ENCODE measurements around the gene TCF12.

TCF12 gene

GRCh38 chr15:57253500-57253899, 335.1 kb downstream of the TCF12 start:
- Mint-ChIP-seq H3K4me1 (ENCODE audit: low read depth) (no peaks in the 10 kb centered on the region), H3K36me3 (ENCODE audit: low read depth) (peaks cover 61% of the 10 kb centered on the region), H3K9me3 (no peaks in the 10 kb centered on the region), H3K27me3 (no peaks in the 10 kb centered on the region), H3K4me3 (no peak overlapping the region), H3K27ac (no peak overlapping the region)
- DNase-seq = no peak

GRCh38 chr15:57255751-57256341, 337.4 kb downstream of the TCF12 start:
- no peaks in the 10 kb centered on the region for H3K4me1 Mint-ChIP-seq (ENCODE audit: low read depth)
- no peaks in the 10 kb centered on the region for H3K27me3 Mint-ChIP-seq
- no peak overlapping the region for H3K27ac Mint-ChIP-seq
- H3K36me3 Mint-ChIP-seq (ENCODE audit: low read depth) = peaks cover 70% of the 10 kb centered on the region
- no peak overlapping the region for H3K4me3 Mint-ChIP-seq
- H3K9me3 Mint-ChIP-seq = no peaks in the 10 kb centered on the region
- no peak for DNase-seq

GRCh38 chr15:57256939-57257338, 338.5 kb downstream of the TCF12 start:
- no peaks in the 10 kb centered on the region for H3K4me1 Mint-ChIP-seq (ENCODE audit: low read depth)
- no peak overlapping the region for H3K27ac Mint-ChIP-seq
- no peaks in the 10 kb centered on the region for H3K9me3 Mint-ChIP-seq
- no peak for DNase-seq
- no peaks in the 10 kb centered on the region for H3K27me3 Mint-ChIP-seq
- peaks cover 65% of the 10 kb centered on the region for H3K36me3 Mint-ChIP-seq (ENCODE audit: low read depth)
- H3K4me3 Mint-ChIP-seq = no peak overlapping the region

- no peak for DNase-seq
- Mint-ChIP-seq H3K27me3 (no peaks in the 10 kb centered on the region), H3K4me1 (ENCODE audit: low read depth) (no peaks in the 10 kb centered on the region), H3K27ac (no peak overlapping the region), H3K36me3 (ENCODE audit: low read depth) (peaks cover 63% of the 10 kb centered on the region), H3K9me3 (no peaks in the 10 kb centered on the region), H3K4me3 (no peak overlapping the region)
Measured at GRCh38 chr15:57259568-57260040, 341.2 kb downstream of the TCF12 start.

GRCh38 chr15:57263520-57263919, 345.1 kb downstream of the TCF12 start:
- Mint-ChIP-seq H3K4me3 (no peak overlapping the region), H3K9me3 (no peaks in the 10 kb centered on the region), H3K4me1 (ENCODE audit: low read depth) (no peaks in the 10 kb centered on the region), H3K27ac (no peak overlapping the region), H3K36me3 (ENCODE audit: low read depth) (peaks cover 57% of the 10 kb centered on the region), H3K27me3 (no peaks in the 10 kb centered on the region)
- no peak for DNase-seq

- H3K4me3 Mint-ChIP-seq = no peak overlapping the region
- H3K36me3 Mint-ChIP-seq (ENCODE audit: low read depth) = peaks cover 81% of the 10 kb centered on the region
- H3K9me3 Mint-ChIP-seq = no peaks in the 10 kb centered on the region
- no peak overlapping the region for H3K27ac Mint-ChIP-seq
- no peaks in the 10 kb centered on the region for H3K4me1 Mint-ChIP-seq (ENCODE audit: low read depth)
- DNase-seq = no peak
- H3K27me3 Mint-ChIP-seq = no peaks in the 10 kb centered on the region
Measured at GRCh38 chr15:57272771-57273357, 354.4 kb downstream of the TCF12 start.

- DNase-seq = no peak
- Mint-ChIP-seq H3K4me3 (no peak overlapping the region), H3K36me3 (ENCODE audit: low read depth) (peaks cover 81% of the 10 kb centered on the region), H3K9me3 (no peaks in the 10 kb centered on the region), H3K4me1 (ENCODE audit: low read depth) (no peaks in the 10 kb centered on the region), H3K27ac (no peak overlapping the region), H3K27me3 (no peaks in the 10 kb centered on the region)
Measured at GRCh38 chr15:57273402-57273801, 355.0 kb downstream of the TCF12 start.

GRCh38 chr15:57278439-57278838, 360.0 kb downstream of the TCF12 start:
- H3K4me3 Mint-ChIP-seq = no peak overlapping the region
- no peaks in the 10 kb centered on the region for H3K27me3 Mint-ChIP-seq
- DNase-seq = no peak
- H3K36me3 Mint-ChIP-seq (ENCODE audit: low read depth) = peaks cover 83% of the 10 kb centered on the region
- no peaks in the 10 kb centered on the region for H3K4me1 Mint-ChIP-seq (ENCODE audit: low read depth)
- no peak overlapping the region for H3K27ac Mint-ChIP-seq
- H3K9me3 Mint-ChIP-seq = no peaks in the 10 kb centered on the region

- H3K27ac Mint-ChIP-seq = no peak overlapping the region
- H3K4me1 Mint-ChIP-seq (ENCODE audit: low read depth) = peaks cover 6% of the 10 kb centered on the region
- H3K36me3 Mint-ChIP-seq (ENCODE audit: low read depth) = peaks cover 81% of the 10 kb centered on the region
- no peaks in the 10 kb centered on the region for H3K9me3 Mint-ChIP-seq
- no peak for DNase-seq
- H3K4me3 Mint-ChIP-seq = no peak overlapping the region
- no peaks in the 10 kb centered on the region for H3K27me3 Mint-ChIP-seq
Measured at GRCh38 chr15:57280464-57280863, 362.0 kb downstream of the TCF12 start.

- no peaks in the 10 kb centered on the region for H3K27me3 Mint-ChIP-seq
- peaks cover 81% of the 10 kb centered on the region for H3K36me3 Mint-ChIP-seq (ENCODE audit: low read depth)
- peaks cover 6% of the 10 kb centered on the region for H3K4me1 Mint-ChIP-seq (ENCODE audit: low read depth)
- DNase-seq = no peak
- no peak overlapping the region for H3K4me3 Mint-ChIP-seq
- H3K27ac Mint-ChIP-seq = no peak overlapping the region
- H3K9me3 Mint-ChIP-seq = no peaks in the 10 kb centered on the region
Measured at GRCh38 chr15:57281321-57281720, 362.9 kb downstream of the TCF12 start.

GRCh38 chr15:57282686-57283085, 364.2 kb downstream of the TCF12 start:
- DNase-seq = no peak
- Mint-ChIP-seq H3K9me3 (no peaks in the 10 kb centered on the region), H3K4me1 (ENCODE audit: low read depth) (peaks cover 6% of the 10 kb centered on the region), H3K4me3 (no peak overlapping the region), H3K36me3 (ENCODE audit: low read depth) (peaks cover 88% of the 10 kb centered on the region), H3K27me3 (no peaks in the 10 kb centered on the region), H3K27ac (no peak overlapping the region)

- Mint-ChIP-seq H3K27ac (no peak overlapping the region), H3K9me3 (no peaks in the 10 kb centered on the region), H3K27me3 (no peaks in the 10 kb centered on the region), H3K4me1 (ENCODE audit: low read depth) (peaks cover 6% of the 10 kb centered on the region), H3K4me3 (no peak overlapping the region), H3K36me3 (ENCODE audit: low read depth) (peaks cover 91% of the 10 kb centered on the region)
- DNase-seq = no peak
Measured at GRCh38 chr15:57283774-57284503, 365.5 kb downstream of the TCF12 start.

- Mint-ChIP-seq H3K9me3 (no peaks in the 10 kb centered on the region), H3K27ac (no peak overlapping the region), H3K36me3 (ENCODE audit: low read depth) (peaks cover 91% of the 10 kb centered on the region), H3K4me1 (ENCODE audit: low read depth) (peaks cover 6% of the 10 kb centered on the region), H3K4me3 (no peak overlapping the region), H3K27me3 (no peaks in the 10 kb centered on the region)
- DNase-seq = no peak
Measured at GRCh38 chr15:57284535-57284934, 366.1 kb downstream of the TCF12 start.

- Mint-ChIP-seq H3K4me3 (no peak overlapping the region), H3K36me3 (ENCODE audit: low read depth) (peaks cover 90% of the 10 kb centered on the region), H3K9me3 (peaks cover 2% of the 10 kb centered on the region), H3K27me3 (no peaks in the 10 kb centered on the region), H3K27ac (no peak overlapping the region), H3K4me1 (ENCODE audit: low read depth) (peaks cover 6% of the 10 kb centered on the region)
- no peak for DNase-seq
Measured at GRCh38 chr15:57285386-57285785, 366.9 kb downstream of the TCF12 start.

- DNase-seq = no peak
- H3K4me3 Mint-ChIP-seq = no peak overlapping the region
- H3K27me3 Mint-ChIP-seq = no peaks in the 10 kb centered on the region
- H3K9me3 Mint-ChIP-seq = peaks cover 7% of the 10 kb centered on the region
- H3K27ac Mint-ChIP-seq = no peak overlapping the region
- peaks cover 91% of the 10 kb centered on the region for H3K36me3 Mint-ChIP-seq (ENCODE audit: low read depth)
- H3K4me1 Mint-ChIP-seq (ENCODE audit: low read depth) = peaks cover 6% of the 10 kb centered on the region
Measured at GRCh38 chr15:57286446-57287122, 368.1 kb downstream of the TCF12 start.
